ENCODE data around the gene USH2A.

USH2A gene

DNA sequence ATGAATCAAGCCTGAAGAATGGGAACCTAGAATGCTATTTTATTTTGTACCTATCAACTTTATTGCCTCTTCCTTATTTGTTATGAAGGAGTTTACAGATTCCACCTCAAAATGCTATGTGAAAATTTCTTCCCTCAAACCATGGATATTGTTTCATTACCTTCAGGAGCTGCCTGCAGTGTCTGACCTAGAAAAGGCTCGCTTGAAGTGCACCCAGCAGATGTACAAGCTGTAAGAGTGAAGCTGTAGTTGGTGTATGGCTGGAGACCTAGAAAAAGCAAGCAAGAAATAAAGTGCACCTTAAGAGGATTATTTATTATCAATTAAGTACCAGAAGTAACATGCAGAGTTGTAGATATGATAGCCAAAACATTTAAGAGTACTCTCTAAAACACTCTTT, 656.7 kb downstream of the USH2A start:
- Histone ChIP-seq H3K27me3 (replicated peaks; ENCODE audit: control insufficient read depth, insufficient read depth, low read length) (no peaks in the 10 kb centered on the region), H3K4me3 (replicated peaks; ENCODE audit: low read depth, low read length) (no peak overlapping the region), H3K36me3 (ENCODE audit: control insufficient read depth, insufficient read depth, low read length) (no peaks in the 10 kb centered on the region)
- no peak for DNase-seq (ENCODE audit: extremely low read depth, insufficient read length)
- TF ChIP-seq, protein P1, sequence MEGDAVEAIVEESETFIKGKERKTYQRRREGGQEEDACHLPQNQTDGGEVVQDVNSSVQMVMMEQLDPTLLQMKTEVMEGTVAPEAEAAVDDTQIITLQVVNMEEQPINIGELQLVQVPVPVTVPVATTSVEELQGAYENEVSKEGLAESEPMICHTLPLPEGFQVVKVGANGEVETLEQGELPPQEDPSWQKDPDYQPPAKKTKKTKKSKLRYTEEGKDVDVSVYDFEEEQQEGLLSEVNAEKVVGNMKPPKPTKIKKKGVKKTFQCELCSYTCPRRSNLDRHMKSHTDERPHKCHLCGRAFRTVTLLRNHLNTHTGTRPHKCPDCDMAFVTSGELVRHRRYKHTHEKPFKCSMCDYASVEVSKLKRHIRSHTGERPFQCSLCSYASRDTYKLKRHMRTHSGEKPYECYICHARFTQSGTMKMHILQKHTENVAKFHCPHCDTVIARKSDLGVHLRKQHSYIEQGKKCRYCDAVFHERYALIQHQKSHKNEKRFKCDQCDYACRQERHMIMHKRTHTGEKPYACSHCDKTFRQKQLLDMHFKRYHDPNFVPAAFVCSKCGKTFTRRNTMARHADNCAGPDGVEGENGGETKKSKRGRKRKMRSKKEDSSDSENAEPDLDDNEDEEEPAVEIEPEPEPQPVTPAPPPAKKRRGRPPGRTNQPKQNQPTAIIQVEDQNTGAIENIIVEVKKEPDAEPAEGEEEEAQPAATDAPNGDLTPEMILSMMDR (IDR thresholded peaks at IDR 0.05; ENCODE audit: insufficient read depth, low read length, poor library complexity, severe bottlenecking): no peak

DNA sequence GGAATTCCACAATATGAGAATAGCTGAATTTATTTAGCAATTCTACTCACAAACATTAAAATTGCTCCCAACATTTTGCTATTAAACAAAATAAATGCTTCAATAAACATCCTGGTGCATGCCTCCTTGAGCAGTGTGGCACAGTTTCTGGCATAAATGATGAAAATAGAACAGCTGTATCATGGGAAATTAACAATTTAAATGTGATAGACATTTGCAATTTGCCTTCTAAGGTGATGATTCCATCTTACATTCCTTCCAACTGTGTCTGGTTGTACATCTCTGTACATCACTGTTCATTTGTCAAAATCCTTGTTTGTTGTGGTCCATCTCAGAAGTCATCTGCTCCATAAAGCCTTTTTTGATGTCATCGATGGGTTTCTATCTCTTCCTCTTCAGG, 657.4 kb downstream of the USH2A start:
- TF ChIP-seq, protein P1 (IDR thresholded peaks at IDR 0.05; ENCODE audit: insufficient read depth, low read length, poor library complexity, severe bottlenecking): no peak
- DNase-seq (ENCODE audit: extremely low read depth, insufficient read length): no peak
- H3K27me3 ChIP-seq (replicated peaks; ENCODE audit: control insufficient read depth, insufficient read depth, low read length): no peaks in the 10 kb centered on the region
- H3K4me3 ChIP-seq (replicated peaks; ENCODE audit: low read depth, low read length): no peak overlapping the region
- no peaks in the 10 kb centered on the region for H3K36me3 ChIP-seq (ENCODE audit: control insufficient read depth, insufficient read depth, low read length)

DNA sequence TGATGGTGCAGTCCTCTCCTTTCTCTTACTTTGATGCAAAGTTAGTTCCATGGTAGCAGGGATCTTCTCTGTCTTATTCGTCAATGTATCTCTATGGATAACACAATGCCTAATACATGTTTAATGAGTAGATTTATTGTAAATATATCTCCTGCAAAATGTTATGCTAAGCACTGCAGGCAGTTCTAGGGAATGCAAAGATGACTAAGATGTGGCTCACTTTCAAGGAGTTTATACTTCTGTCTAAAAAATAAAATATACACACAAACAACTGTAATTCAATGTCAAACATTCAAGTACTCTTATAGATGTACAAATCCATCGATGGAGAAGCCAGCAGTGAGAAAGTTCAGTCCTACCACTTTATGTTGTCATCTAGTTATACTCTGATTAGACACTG, 661.8 kb downstream of the USH2A start:
- TF ChIP-seq, protein P1 (IDR thresholded peaks at IDR 0.05; ENCODE audit: insufficient read depth, low read length, poor library complexity, severe bottlenecking): no peak
- no peak for DNase-seq (ENCODE audit: extremely low read depth, insufficient read length)
- no peaks in the 10 kb centered on the region for H3K27me3 ChIP-seq (replicated peaks; ENCODE audit: control insufficient read depth, insufficient read depth, low read length)
- no peaks in the 10 kb centered on the region for H3K36me3 ChIP-seq (ENCODE audit: control insufficient read depth, insufficient read depth, low read length)
- no peak overlapping the region for H3K4me3 ChIP-seq (replicated peaks; ENCODE audit: low read depth, low read length)

DNA sequence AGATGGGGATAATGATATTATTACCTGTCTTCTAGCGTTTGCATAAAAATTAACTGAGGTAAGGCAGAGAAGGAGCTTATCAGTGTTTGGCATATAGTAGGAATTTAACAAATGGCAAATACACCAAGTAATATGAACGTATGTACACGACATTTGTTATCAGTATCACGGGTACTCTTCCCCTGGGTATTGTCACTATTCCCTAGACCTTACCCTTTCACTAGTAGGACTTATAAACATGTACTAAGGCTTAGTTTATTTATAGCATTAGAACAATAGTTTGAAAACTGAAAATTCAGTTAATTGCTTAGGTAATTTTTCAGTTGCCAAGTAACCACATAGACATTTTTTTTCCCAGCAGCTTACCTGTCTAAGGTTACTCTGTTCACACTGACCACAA, 669.1 kb downstream of the USH2A start:
- Histone ChIP-seq H3K4me3 (replicated peaks; ENCODE audit: low read depth, low read length) (no peak overlapping the region), H3K27me3 (replicated peaks; ENCODE audit: control insufficient read depth, insufficient read depth, low read length) (no peaks in the 10 kb centered on the region), H3K36me3 (ENCODE audit: control insufficient read depth, insufficient read depth, low read length) (no peaks in the 10 kb centered on the region)
- no peak for DNase-seq (ENCODE audit: extremely low read depth, insufficient read length)
- TF ChIP-seq, protein P1 (IDR thresholded peaks at IDR 0.05; ENCODE audit: insufficient read depth, low read length, poor library complexity, severe bottlenecking): no peak

DNA sequence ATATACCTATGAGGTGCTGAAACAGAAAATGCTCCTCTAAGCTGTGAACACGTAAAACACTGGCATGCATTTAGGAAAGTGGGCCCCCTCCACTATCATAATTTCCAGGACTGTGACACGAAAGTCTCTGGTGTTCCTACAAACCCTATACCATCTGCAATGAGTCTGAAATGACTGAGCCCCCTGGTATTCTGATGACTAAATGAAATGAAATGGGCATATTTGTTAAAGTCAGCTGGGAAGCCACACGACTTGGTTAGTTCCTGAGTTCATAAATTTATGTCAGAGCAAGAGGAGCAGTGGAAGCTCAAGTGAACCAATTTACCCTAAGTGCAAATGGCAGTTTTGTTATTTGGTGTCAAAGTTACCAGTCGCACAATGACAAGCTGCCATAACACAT, 673.8 kb downstream of the USH2A start:
- Histone ChIP-seq H3K27me3 (replicated peaks; ENCODE audit: control insufficient read depth, insufficient read depth, low read length) (no peaks in the 10 kb centered on the region), H3K4me3 (replicated peaks; ENCODE audit: low read depth, low read length) (no peak overlapping the region), H3K36me3 (ENCODE audit: control insufficient read depth, insufficient read depth, low read length) (no peaks in the 10 kb centered on the region)
- TF ChIP-seq, protein P1 (IDR thresholded peaks at IDR 0.05; ENCODE audit: insufficient read depth, low read length, poor library complexity, severe bottlenecking): no peak
- no peak for DNase-seq (ENCODE audit: extremely low read depth, insufficient read length)

DNA sequence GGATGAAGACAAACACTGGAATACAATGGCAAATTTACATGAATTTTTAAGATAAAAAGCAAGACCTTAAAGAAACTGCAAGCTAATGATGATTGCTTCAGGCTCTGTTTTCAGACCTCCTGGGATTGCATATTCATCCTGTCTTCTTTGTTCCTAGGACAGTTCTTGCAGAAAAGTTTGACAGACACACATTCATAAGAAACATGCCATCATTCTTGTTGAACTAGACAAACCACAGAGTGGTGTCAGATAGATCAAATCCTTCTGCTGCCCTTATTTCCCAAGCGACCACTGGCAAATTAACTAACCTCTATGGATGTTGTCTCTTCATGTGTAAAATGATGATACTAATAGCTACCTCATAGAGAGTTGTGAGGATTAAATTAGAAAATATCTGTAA, 674.8 kb downstream of the USH2A start:
- DNase-seq (ENCODE audit: extremely low read depth, insufficient read length): no peak
- no peaks in the 10 kb centered on the region for H3K36me3 ChIP-seq (ENCODE audit: control insufficient read depth, insufficient read depth, low read length)
- TF ChIP-seq, protein P1 (IDR thresholded peaks at IDR 0.05; ENCODE audit: insufficient read depth, low read length, poor library complexity, severe bottlenecking): no peak
- H3K27me3 ChIP-seq (replicated peaks; ENCODE audit: control insufficient read depth, insufficient read depth, low read length): no peaks in the 10 kb centered on the region
- no peak overlapping the region for H3K4me3 ChIP-seq (replicated peaks; ENCODE audit: low read depth, low read length)
